ENCODE results near the gene KRTAP12-4. TPM values are rescaled to one million over a fixed set of nuclear protein-coding genes. Genes with fewer than 3 reads are reported as not detected.

The KRTAP12-4 gene
- total RNA-seq, 1 donor from 2014 or later: not detected

- Histone ChIP-seq H3K4me1 (ENCODE audit: insufficient read depth, low read length) (no peaks in the 10 kb centered on the region), H3K9me3 (ENCODE audit: insufficient read depth, low read depth, low read length) (no peaks in the 10 kb centered on the region), H2AFZ (ENCODE audit: low read depth, low read length) (no peak overlapping the region), H3K9ac (ENCODE audit: low read length) (no peak overlapping the region), H3K79me2 (ENCODE audit: insufficient read depth, low read length) (no peaks in the 10 kb centered on the region), H3K36me3 (ENCODE audit: insufficient read depth, low read length) (no peaks in the 10 kb centered on the region), H3K4me3 (ENCODE audit: insufficient read depth, low read depth, low read length) (no peak overlapping the region), H3K27me3 (ENCODE audit: insufficient read depth, low read length) (no peaks in the 10 kb centered on the region), H3K4me2 (ENCODE audit: low read length) (no peak overlapping the region), H3K27ac (ENCODE audit: low read depth, low read length) (no peak overlapping the region), H4K20me1 (ENCODE audit: insufficient read depth, low read length) (no peaks in the 10 kb centered on the region)
- no peak for FAIRE-seq
- TF ChIP-seq CTCF (IDR thresholded peaks at IDR 0.05; ENCODE audit: insufficient read depth, low read depth, low read length) (no peak), EZH2 (IDR thresholded peaks at IDR 0.05; ENCODE audit: insufficient read depth, low read length) (no peak)
- Mint-ChIP-seq H3K36me3 (ENCODE audit: low read depth, unreplicated experiment) (peaks cover 2% of the 10 kb centered on the region), H3K4me3 (ENCODE audit: unreplicated experiment) (peak overlapping the region; percentile 40), H3K27ac (ENCODE audit: unreplicated experiment) (peak overlapping the region; percentile 11), H3K27me3 (ENCODE audit: low read depth, unreplicated experiment) (peaks cover 23% of the 10 kb centered on the region), H3K9me3 (ENCODE audit: unreplicated experiment) (peaks cover 29% of the 10 kb centered on the region), H3K4me1 (ENCODE audit: low read depth, unreplicated experiment) (peaks cover 7% of the 10 kb centered on the region)
- no peak for DNase-seq (ENCODE audit: low read depth)
These were observed 4.6 kb upstream of the KRTAP12-4 start for GRCh38 chr21:44658913-44659595.

GRCh38 chr21:44658541-44658910 lies 4.1 kb upstream of the KRTAP12-4 start:
- FAIRE-seq (no peak), DNase-seq (ENCODE audit: low read depth) (no peak)
- Histone ChIP-seq H3K9me3 (ENCODE audit: insufficient read depth, low read depth, low read length) (no peaks in the 10 kb centered on the region), H3K79me2 (ENCODE audit: insufficient read depth, low read length) (no peaks in the 10 kb centered on the region), H3K9ac (ENCODE audit: low read length) (no peak overlapping the region), H3K4me1 (ENCODE audit: insufficient read depth, low read length) (no peaks in the 10 kb centered on the region), H4K20me1 (ENCODE audit: insufficient read depth, low read length) (no peaks in the 10 kb centered on the region), H3K27ac (ENCODE audit: low read depth, low read length) (no peak overlapping the region), H2AFZ (ENCODE audit: low read depth, low read length) (no peak overlapping the region), H3K27me3 (ENCODE audit: insufficient read depth, low read length) (no peaks in the 10 kb centered on the region), H3K36me3 (ENCODE audit: insufficient read depth, low read length) (no peaks in the 10 kb centered on the region), H3K4me2 (ENCODE audit: low read length) (no peak overlapping the region), H3K4me3 (ENCODE audit: insufficient read depth, low read depth, low read length) (no peak overlapping the region)
- Mint-ChIP-seq H3K27me3 (ENCODE audit: low read depth, unreplicated experiment) (peaks cover 29% of the 10 kb centered on the region), H3K9me3 (ENCODE audit: unreplicated experiment) (peaks cover 29% of the 10 kb centered on the region), H3K36me3 (ENCODE audit: low read depth, unreplicated experiment) (peaks cover 2% of the 10 kb centered on the region), H3K27ac (ENCODE audit: unreplicated experiment) (no peak overlapping the region), H3K4me3 (ENCODE audit: unreplicated experiment) (peak overlapping the region; percentile 40), H3K4me1 (ENCODE audit: low read depth, unreplicated experiment) (peaks cover 7% of the 10 kb centered on the region)
- no peak for TF ChIP-seq CTCF (IDR thresholded peaks at IDR 0.05; ENCODE audit: insufficient read depth, low read depth, low read length)
- no peak for TF ChIP-seq EZH2 (IDR thresholded peaks at IDR 0.05; ENCODE audit: insufficient read depth, low read length)
